Measurements from ENCODE around the gene RWDD4. TPM values are rescaled to one million over a fixed set of nuclear protein-coding genes. Genes with fewer than 3 reads are reported as not detected.

The RWDD4 gene
- total RNA-seq, 6 experiments from 2014 or later: 8.4 to 10.4 (median 8.5) TPM

DNA sequence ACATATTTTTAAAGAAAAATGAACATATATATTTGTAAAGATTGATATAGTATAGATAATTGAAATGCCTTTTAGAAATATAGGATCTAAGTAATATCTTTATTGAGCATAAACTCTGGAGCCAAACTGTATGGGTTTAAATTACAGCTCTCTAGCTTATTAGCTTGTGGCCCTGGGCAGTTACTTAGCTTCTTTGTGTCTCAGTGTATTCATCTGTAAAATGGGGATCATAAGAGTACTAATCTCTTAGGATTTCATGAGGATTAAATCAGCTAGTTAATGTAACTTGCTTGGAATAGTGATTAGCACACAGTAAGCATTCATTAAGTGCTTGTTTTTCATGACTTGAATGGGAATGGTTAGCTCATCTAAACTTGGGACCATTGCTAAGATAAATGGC lies 32.9 kb upstream of the RWDD4 start:
- Histone ChIP-seq H3K4me1 (no peaks in the 10 kb centered on the region), H3K9me3 (no peaks in the 10 kb centered on the region), H3K36me3 (peaks cover 0 to 63% (median 21%) of the 10 kb centered on the region in 4 donors), H3K27ac (no peak overlapping the region), H3K4me3 (no peak overlapping the region), H3K27me3 (no peaks in the 10 kb centered on the region)
- TF ChIP-seq POLR2A (IDR thresholded peaks at IDR 0.05): no peak
- TF ChIP-seq, protein P1, sequence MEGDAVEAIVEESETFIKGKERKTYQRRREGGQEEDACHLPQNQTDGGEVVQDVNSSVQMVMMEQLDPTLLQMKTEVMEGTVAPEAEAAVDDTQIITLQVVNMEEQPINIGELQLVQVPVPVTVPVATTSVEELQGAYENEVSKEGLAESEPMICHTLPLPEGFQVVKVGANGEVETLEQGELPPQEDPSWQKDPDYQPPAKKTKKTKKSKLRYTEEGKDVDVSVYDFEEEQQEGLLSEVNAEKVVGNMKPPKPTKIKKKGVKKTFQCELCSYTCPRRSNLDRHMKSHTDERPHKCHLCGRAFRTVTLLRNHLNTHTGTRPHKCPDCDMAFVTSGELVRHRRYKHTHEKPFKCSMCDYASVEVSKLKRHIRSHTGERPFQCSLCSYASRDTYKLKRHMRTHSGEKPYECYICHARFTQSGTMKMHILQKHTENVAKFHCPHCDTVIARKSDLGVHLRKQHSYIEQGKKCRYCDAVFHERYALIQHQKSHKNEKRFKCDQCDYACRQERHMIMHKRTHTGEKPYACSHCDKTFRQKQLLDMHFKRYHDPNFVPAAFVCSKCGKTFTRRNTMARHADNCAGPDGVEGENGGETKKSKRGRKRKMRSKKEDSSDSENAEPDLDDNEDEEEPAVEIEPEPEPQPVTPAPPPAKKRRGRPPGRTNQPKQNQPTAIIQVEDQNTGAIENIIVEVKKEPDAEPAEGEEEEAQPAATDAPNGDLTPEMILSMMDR (IDR thresholded peaks at IDR 0.05): no peak
- no peak for ATAC-seq
- DNase-seq: no peak
- intact Hi-C loops (cut with DNase I): no loop called here

DNA sequence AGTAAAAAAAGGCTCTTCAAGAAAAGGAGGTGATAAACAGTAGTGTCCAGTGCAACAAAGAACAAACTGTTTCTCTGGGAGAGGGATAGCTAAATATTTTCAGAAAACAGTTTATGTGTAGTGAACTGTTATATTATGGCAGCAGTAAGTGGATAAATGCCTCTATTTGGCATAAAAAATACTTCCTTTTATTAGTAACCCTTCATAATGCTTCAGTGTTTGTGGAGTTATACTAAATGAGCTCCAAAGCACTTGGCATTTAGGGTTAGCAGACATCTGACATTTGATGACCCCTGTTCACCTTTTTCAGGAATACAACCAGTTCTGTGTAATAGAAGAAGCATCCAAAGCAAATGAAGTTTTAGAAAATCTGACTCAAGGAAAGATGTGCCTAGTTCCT lies 32.0 kb upstream of the RWDD4 start:
- no peak overlapping the region for H3K27ac ChIP-seq
- peaks cover 0 to 65% (median 19%) of the 10 kb centered on the region in 4 donors for H3K36me3 ChIP-seq
- TF ChIP-seq, protein P1 (IDR thresholded peaks at IDR 0.05): no peak
- no peak for TF ChIP-seq POLR2A (IDR thresholded peaks at IDR 0.05)
- no peaks in the 10 kb centered on the region for H3K27me3 ChIP-seq
- no peak for ATAC-seq
- H3K4me1 ChIP-seq: no peaks in the 10 kb centered on the region
- intact Hi-C loops (cut with DNase I): no loop called here
- H3K9me3 ChIP-seq: no peaks in the 10 kb centered on the region
- no peak for DNase-seq
- no peak overlapping the region for H3K4me3 ChIP-seq

DNA sequence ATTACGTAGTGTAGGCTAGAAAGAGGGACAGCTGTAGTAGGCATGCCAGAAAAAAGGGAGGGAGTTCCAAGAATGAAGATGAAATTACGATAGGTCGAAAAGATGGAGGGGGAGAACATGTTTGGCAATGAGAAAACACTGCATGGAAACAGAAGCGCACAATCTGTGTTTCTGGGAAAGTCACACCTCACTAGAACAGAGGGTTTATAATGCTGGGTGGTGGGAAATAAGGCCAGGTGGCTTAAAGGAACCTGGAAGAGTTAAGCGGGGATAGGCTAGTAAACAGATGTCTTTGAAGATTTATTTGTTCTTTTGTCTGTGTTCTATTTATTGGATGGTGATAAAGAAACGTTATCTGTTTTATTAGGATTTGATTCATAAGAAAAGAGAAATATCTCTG lies 29.2 kb upstream of the RWDD4 start:
- DNase-seq (no peak), ATAC-seq (no peak)
- WGBS (ENCODE audit: insufficient coverage, low coverage, low lambda C conversion rate, missing lambda C conversion rate): 68% methylated on average over 6 of the region's 6 CpGs
- peaks cover 0 to 65% (median 18%) of the 10 kb centered on the region in 4 donors for H3K36me3 ChIP-seq
- intact Hi-C loops (cut with DNase I): no loop called here
- no peak overlapping the region for H3K4me3 ChIP-seq
- TF ChIP-seq, protein P1 (IDR thresholded peaks at IDR 0.05): no peak
- TF ChIP-seq POLR2A (IDR thresholded peaks at IDR 0.05): no peak
- no peaks in the 10 kb centered on the region for H3K4me1 ChIP-seq
- no peaks in the 10 kb centered on the region for H3K27me3 ChIP-seq
- no peak overlapping the region for H3K27ac ChIP-seq
- no peaks in the 10 kb centered on the region for H3K9me3 ChIP-seq

DNA sequence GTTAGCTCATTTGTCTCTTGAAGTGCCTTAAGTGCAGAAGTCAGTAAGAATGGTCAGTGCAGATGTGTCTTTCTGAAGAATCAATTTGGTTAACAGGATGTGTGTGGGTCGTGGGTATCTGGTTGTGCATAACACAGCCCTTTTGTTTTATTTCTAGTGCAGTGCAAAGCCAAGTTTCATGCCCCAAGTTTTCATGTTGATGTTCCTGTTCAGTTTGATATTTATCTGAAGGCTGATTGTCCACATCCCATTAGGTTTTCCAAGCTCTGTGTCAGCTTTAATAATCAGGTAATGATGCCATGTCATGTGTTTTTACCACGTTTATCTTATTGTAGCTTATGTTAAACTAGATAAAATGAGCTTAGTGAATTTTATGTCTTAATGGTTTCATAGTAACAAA lies 27.5 kb upstream of the RWDD4 start:
- TF ChIP-seq, protein P1 (IDR thresholded peaks at IDR 0.05): no peak
- no peak for TF ChIP-seq POLR2A (IDR thresholded peaks at IDR 0.05)
- WGBS (ENCODE audit: insufficient coverage, low coverage, low lambda C conversion rate, missing lambda C conversion rate): 73% methylated on average over 2 of the region's 2 CpGs
- Histone ChIP-seq H3K27me3 (no peaks in the 10 kb centered on the region), H3K36me3 (peaks cover 0 to 53% (median 10%) of the 10 kb centered on the region in 4 donors), H3K4me3 (no peak overlapping the region), H3K9me3 (no peaks in the 10 kb centered on the region), H3K4me1 (no peaks in the 10 kb centered on the region), H3K27ac (no peak overlapping the region)
- intact Hi-C loops (cut with DNase I): no loop called here
- ATAC-seq (no peak), DNase-seq (no peak)

DNA sequence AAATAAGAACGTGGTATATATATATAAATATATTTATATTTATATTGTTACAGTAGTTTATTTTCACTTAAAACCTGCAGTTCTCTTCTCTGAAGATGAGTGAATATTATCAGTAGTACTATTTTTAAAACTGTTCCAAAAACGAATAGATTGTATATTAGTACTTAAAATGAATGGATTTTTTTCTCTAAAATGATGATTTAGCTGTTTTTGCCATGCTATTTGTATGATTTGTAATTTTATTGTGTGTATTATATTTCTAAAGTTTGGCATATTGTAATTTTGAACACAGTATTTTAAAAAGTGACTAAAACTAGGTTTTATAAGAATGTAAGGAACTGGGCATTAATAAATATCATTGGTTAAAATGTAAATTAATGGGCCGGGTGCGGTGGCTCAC lies 22.1 kb upstream of the RWDD4 start:
- no peak overlapping the region for H3K4me3 ChIP-seq
- DNase-seq (no peak), ATAC-seq (no peak)
- H3K9me3 ChIP-seq: no peaks in the 10 kb centered on the region
- 82% methylated on average over 4 of the region's 4 CpGs for WGBS (ENCODE audit: insufficient coverage, low coverage, low lambda C conversion rate, missing lambda C conversion rate)
- no peaks in the 10 kb centered on the region for H3K4me1 ChIP-seq
- H3K27me3 ChIP-seq: no peaks in the 10 kb centered on the region
- no peak overlapping the region for H3K27ac ChIP-seq
- no peak for TF ChIP-seq POLR2A (IDR thresholded peaks at IDR 0.05)
- TF ChIP-seq, protein P1 (IDR thresholded peaks at IDR 0.05): no peak
- H3K36me3 ChIP-seq: peaks cover 0 to 54% (median 11%) of the 10 kb centered on the region in 4 donors
- intact Hi-C loops (cut with DNase I): no loop called here
